Activated CD8-positive, alpha-beta memory T cell treated with anti-CD3 and anti-CD28 coated beads, Interleukin-2, amount 10 ng/mL, durations not matched to agents 7 days and 5 days (primary cell): ENCODE results near the gene GMPPA. TPM values are rescaled to one million over a fixed set of nuclear protein-coding genes. Genes with fewer than 3 reads are reported as not detected.

Experiments
- ATAC-seq: fragments of 150-1000 bp; cut with Tn5 transposase; one replicate; pipeline ENCODE4 v1.10.0; 2021; ENCODE audit warnings: moderate library complexity
- CTCF ChIA-PET: fragments of 350-600 bp; sonication (Branson Sonifier 250); formaldehyde crosslinking; loops from one replicate; lab custom pipeline; 2021; ENCODE audit warnings: antibody characterized with exemption; lab: Charles Lee
- DNase-seq: peaks from one replicate; pipeline ENCODE4 v3.0.0-alpha.2; 2020
- H3K27ac Mint-ChIP-seq: one replicate; pipeline ENCODE4 v1.8.0; 2021; ENCODE audit warnings: mild to moderate bottlenecking, mixed read lengths
- H3K27me3 Mint-ChIP-seq: one replicate; pipeline ENCODE4 v1.8.0; 2021; ENCODE audit warnings: mixed read lengths
- H3K36me3 Mint-ChIP-seq: one replicate; pipeline ENCODE4 v1.8.0; 2021; ENCODE audit warnings: mild to moderate bottlenecking, mixed read lengths
- H3K4me1 Mint-ChIP-seq: one replicate; pipeline ENCODE4 v1.8.0; 2021; ENCODE audit warnings: mixed read lengths
- H3K4me3 Mint-ChIP-seq: one replicate; pipeline ENCODE4 v1.8.0; 2021; ENCODE audit warnings: mild to moderate bottlenecking, moderate library complexity, mixed read lengths
- H3K9me3 Mint-ChIP-seq: one replicate; pipeline ENCODE4 v1.8.0; 2022; ENCODE audit warnings: low read depth, mixed read lengths
- total RNA-seq, 2 experiments: library from RNA; stranded (reverse); gene quantifications; one replicate each; pipeline ENCODE4 v1.2.3, GENCODE V29; 2021

GMPPA gene
- total RNA-seq, 2 experiments from 2014 or later = 36.5 to 42.6 TPM

- CTCF ChIA-PET = interaction anchor here (0.6 to 8.6 kb wide), 3 partner anchors 19 to 49 kb away, joined by 3 to 149 read pairs (median 73); partner anchors contain the start of genes CHPF and TMEM198
- Mint-ChIP-seq H3K4me1 (peaks cover 7% of the 10 kb centered on the region), H3K4me3 (no peak overlapping the region), H3K9me3 (no peaks in the 10 kb centered on the region), H3K27ac (no peak overlapping the region), H3K27me3 (peaks cover 40% of the 10 kb centered on the region), H3K36me3 (no peaks in the 10 kb centered on the region)
- ATAC-seq (no peak), DNase-seq (no peak)
These were observed 5.6 kb upstream of the GMPPA start for GRCh38 chr2:219493086-219493485.

GRCh38 chr2:219494952-219495530 is 3.6 kb upstream of the GMPPA start:
- no peak overlapping the region for H3K4me3 Mint-ChIP-seq
- CTCF ChIA-PET = interaction anchor here (0.7 to 8.6 kb wide), 24 partner anchors 9 to 618 kb away, joined by 3 to 149 read pairs (median 4); partner anchors contain the start of genes CHPF, SPEG and TMEM198
- no peaks in the 10 kb centered on the region for H3K36me3 Mint-ChIP-seq
- no peak for ATAC-seq
- no peak overlapping the region for H3K27ac Mint-ChIP-seq
- H3K4me1 Mint-ChIP-seq = peaks cover 23% of the 10 kb centered on the region
- no peak for DNase-seq
- peaks cover 40% of the 10 kb centered on the region for H3K27me3 Mint-ChIP-seq
- H3K9me3 Mint-ChIP-seq = no peaks in the 10 kb centered on the region

DNA sequence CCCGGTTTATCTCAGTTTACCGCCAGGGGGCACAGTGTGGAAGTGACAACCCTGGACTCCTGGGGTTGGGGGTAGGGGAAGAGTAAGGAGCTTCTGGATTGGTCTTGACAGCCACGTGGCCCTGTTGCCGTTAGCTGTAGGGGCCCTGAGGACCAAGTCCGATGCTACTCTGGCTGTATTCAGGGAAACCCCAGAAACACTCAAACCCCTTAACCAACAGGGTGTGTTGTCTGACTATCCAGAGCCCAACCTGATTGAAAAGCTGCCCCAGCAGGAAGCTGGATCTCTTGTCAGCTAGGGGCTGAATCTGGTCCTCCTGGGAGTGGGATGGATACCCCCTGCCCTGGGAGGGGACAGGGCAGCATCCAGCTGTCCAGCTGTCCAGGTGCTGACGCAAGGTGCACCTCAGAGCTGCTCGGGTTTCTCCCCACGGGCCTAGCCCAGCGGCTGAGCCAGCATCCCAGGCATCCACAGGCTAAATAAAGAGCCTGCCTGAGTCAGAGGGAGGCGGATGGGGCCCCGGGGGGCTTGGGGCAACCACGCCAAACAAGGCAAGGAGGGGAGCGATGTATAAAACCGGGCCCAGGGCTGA is 3.1 kb upstream of the GMPPA start:
- H3K27me3 Mint-ChIP-seq = peaks cover 40% of the 10 kb centered on the region
- no peak overlapping the region for H3K4me3 Mint-ChIP-seq
- no peaks in the 10 kb centered on the region for H3K36me3 Mint-ChIP-seq
- no peak for ATAC-seq
- peak; percentile 68 for DNase-seq
- H3K4me1 Mint-ChIP-seq = peaks cover 27% of the 10 kb centered on the region
- H3K27ac Mint-ChIP-seq = no peak overlapping the region
- CTCF ChIA-PET = interaction anchor here (0.6 to 8.6 kb wide), 25 partner anchors 10 to 619 kb away, joined by 3 to 149 read pairs (median 4); partner anchors contain the start of genes CHPF, SPEG, STK11IP and TMEM198
- H3K9me3 Mint-ChIP-seq = no peaks in the 10 kb centered on the region

- CTCF ChIA-PET = interaction anchor here (0.7 to 8.6 kb wide), 18 partner anchors 10 to 620 kb away, joined by 3 to 149 read pairs (median 6); partner anchors contain the start of genes CHPF, SPEG, STK11IP and TMEM198
- no peak overlapping the region for H3K27ac Mint-ChIP-seq
- H3K27me3 Mint-ChIP-seq = peaks cover 40% of the 10 kb centered on the region
- peaks cover 29% of the 10 kb centered on the region for H3K4me1 Mint-ChIP-seq
- no peak overlapping the region for H3K4me3 Mint-ChIP-seq
- no peaks in the 10 kb centered on the region for H3K9me3 Mint-ChIP-seq
- ATAC-seq (no peak), DNase-seq (no peak)
- H3K36me3 Mint-ChIP-seq = no peaks in the 10 kb centered on the region
These were observed 2.4 kb upstream of the GMPPA start for GRCh38 chr2:219496247-219496824.

GRCh38 chr2:219496825-219497494 is 1.7 kb upstream of the GMPPA start:
- peak overlapping the region; percentile 87 for H3K4me3 Mint-ChIP-seq
- no peaks in the 10 kb centered on the region for H3K9me3 Mint-ChIP-seq
- peaks cover 40% of the 10 kb centered on the region for H3K27me3 Mint-ChIP-seq
- CTCF ChIA-PET = interaction anchor here (1.4 to 8.6 kb wide), 7 partner anchors 11 to 63 kb away, joined by 3 to 149 read pairs (median 14); partner anchors contain the start of genes CHPF, SPEG and TMEM198
- no peaks in the 10 kb centered on the region for H3K36me3 Mint-ChIP-seq
- ATAC-seq (no peak), DNase-seq (no peak)
- H3K4me1 Mint-ChIP-seq = peaks cover 31% of the 10 kb centered on the region
- no peak overlapping the region for H3K27ac Mint-ChIP-seq

- Mint-ChIP-seq H3K4me1 (peaks cover 31% of the 10 kb centered on the region), H3K36me3 (no peaks in the 10 kb centered on the region), H3K9me3 (no peaks in the 10 kb centered on the region), H3K27ac (no peak overlapping the region), H3K27me3 (peaks cover 40% of the 10 kb centered on the region), H3K4me3 (peak overlapping the region; percentile 87)
- ATAC-seq (peak; percentile 20), DNase-seq (peak; percentile 61)
- CTCF ChIA-PET = interaction anchor here (0.9 to 8.6 kb wide), 10 partner anchors 12 to 621 kb away, joined by 3 to 149 read pairs (median 4); partner anchors contain the start of genes CHPF, SPEG, STK11IP and TMEM198
These were observed 1.0 kb upstream of the GMPPA start for GRCh38 chr2:219497495-219498279.

- no peaks in the 10 kb centered on the region for H3K9me3 Mint-ChIP-seq
- H3K27me3 Mint-ChIP-seq = peaks cover 37% of the 10 kb centered on the region
- peak overlapping the region; percentile 87 for H3K4me3 Mint-ChIP-seq
- ATAC-seq (no peak), DNase-seq (no peak)
- H3K4me1 Mint-ChIP-seq = peaks cover 31% of the 10 kb centered on the region
- H3K27ac Mint-ChIP-seq = peak overlapping the region; percentile 78
- CTCF ChIA-PET = interaction anchor here (0.6 to 8.6 kb wide), 11 partner anchors 10 to 204 kb away, joined by 3 to 149 read pairs (median 4); partner anchors contain the start of genes CHPF, STK11IP and TMEM198
- H3K36me3 Mint-ChIP-seq = no peaks in the 10 kb centered on the region
These were observed 292 bp downstream of the GMPPA start for GRCh38 chr2:219499058-219499307.

DNA sequence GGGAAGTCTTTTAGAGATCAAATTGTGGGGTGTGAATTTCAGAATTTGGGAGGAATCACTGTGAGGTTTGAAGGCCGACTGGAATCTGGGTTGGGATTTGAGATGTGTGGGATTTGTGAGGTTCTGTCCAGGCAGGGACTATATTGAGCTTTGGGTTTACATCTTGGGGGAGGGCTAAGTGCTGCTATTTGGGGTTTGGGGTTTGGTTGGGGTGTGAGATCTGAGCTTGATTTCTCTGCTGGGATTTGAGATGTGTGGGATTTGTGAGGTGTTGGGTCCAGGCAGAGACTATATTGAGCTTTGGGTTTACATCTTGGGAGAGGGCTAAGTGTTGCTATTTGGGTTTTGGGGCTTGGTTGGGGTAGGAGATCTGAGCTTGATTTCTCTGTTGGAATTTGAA is 864 bp downstream of the GMPPA start:
- Mint-ChIP-seq H3K27ac (peak overlapping the region; percentile 78), H3K36me3 (peaks cover under 1% of the 10 kb centered on the region), H3K4me1 (peaks cover 31% of the 10 kb centered on the region), H3K4me3 (peak overlapping the region; percentile 87), H3K9me3 (no peaks in the 10 kb centered on the region), H3K27me3 (peaks cover 32% of the 10 kb centered on the region)
- no peak for DNase-seq
- no peak for ATAC-seq
- CTCF ChIA-PET = interaction anchor here (1.1 to 8.6 kb wide), 8 partner anchors 10 to 204 kb away, joined by 4 to 149 read pairs (median 6); partner anchors contain the start of genes CHPF, STK11IP and TMEM198

GRCh38 chr2:219500135-219500534 is 1.4 kb downstream of the GMPPA start:
- Mint-ChIP-seq H3K27me3 (peaks cover 26% of the 10 kb centered on the region), H3K4me3 (peak overlapping the region; percentile 87), H3K27ac (no peak overlapping the region), H3K9me3 (no peaks in the 10 kb centered on the region), H3K36me3 (peaks cover 2% of the 10 kb centered on the region), H3K4me1 (peaks cover 31% of the 10 kb centered on the region)
- ATAC-seq = no peak
- CTCF ChIA-PET = interaction anchor here (1.1 to 8.6 kb wide), 6 partner anchors 9 to 97 kb away, joined by 3 to 149 read pairs (median 35); partner anchors contain the start of genes CHPF, STK11IP and TMEM198
- DNase-seq = no peak

DNA sequence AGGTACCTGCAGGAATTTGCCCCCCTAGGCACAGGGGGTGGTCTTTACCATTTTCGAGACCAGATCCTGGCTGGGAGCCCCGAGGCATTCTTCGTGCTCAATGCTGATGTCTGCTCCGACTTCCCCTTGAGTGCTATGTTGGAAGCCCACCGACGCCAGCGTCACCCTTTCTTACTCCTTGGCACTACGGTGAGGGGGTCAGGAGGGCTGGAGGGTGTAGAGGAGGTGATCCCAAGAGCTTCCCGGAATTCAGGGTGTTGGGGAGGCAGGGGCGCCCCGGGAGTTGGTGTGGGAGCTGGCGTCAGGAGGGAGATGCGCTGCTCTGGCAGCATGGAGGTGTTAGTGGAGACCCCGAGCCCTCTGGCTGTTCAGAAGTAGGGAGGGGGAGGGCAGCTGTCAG is 3.2 kb downstream of the GMPPA start:
- Mint-ChIP-seq H3K4me1 (peaks cover 31% of the 10 kb centered on the region), H3K9me3 (no peaks in the 10 kb centered on the region), H3K27ac (no peak overlapping the region), H3K4me3 (no peak overlapping the region), H3K27me3 (peaks cover 9% of the 10 kb centered on the region), H3K36me3 (peaks cover 3% of the 10 kb centered on the region)
- DNase-seq (no peak), ATAC-seq (no peak)
- CTCF ChIA-PET = no interaction called here

GRCh38 chr2:219502618-219503017 is 3.9 kb downstream of the GMPPA start:
- H3K9me3 Mint-ChIP-seq = no peaks in the 10 kb centered on the region
- no peak overlapping the region for H3K27ac Mint-ChIP-seq
- H3K36me3 Mint-ChIP-seq = peaks cover 3% of the 10 kb centered on the region
- no peak overlapping the region for H3K4me3 Mint-ChIP-seq
- peaks cover 26% of the 10 kb centered on the region for H3K4me1 Mint-ChIP-seq
- ATAC-seq (no peak), DNase-seq (no peak)
- peaks cover 2% of the 10 kb centered on the region for H3K27me3 Mint-ChIP-seq
- CTCF ChIA-PET = no interaction called here

DNA sequence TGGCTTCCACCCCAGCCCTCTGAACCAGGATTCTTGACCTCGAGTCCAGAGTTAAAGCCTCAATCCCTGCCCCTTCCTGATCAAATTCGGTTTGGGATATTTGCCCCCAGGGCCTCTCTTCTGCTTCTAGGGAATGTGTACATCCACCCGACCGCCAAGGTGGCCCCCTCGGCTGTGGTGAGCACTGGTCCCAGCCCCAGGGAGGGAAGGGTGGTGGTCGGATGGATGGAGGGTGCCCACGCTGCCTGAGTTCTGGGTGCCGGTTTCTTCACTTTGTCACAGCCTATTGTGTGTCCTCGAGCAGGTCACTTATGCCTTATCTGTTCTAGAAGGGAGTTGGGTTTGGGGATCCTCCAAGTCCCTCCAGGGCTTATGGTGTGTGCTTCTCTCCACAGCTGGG is 6.9 kb downstream of the GMPPA start:
- no peak for DNase-seq
- H3K27me3 Mint-ChIP-seq = peaks cover 12% of the 10 kb centered on the region
- no peaks in the 10 kb centered on the region for H3K9me3 Mint-ChIP-seq
- no peak overlapping the region for H3K27ac Mint-ChIP-seq
- no peak overlapping the region for H3K4me3 Mint-ChIP-seq
- no peak for ATAC-seq
- peaks cover 8% of the 10 kb centered on the region for H3K4me1 Mint-ChIP-seq
- H3K36me3 Mint-ChIP-seq = peaks cover 3% of the 10 kb centered on the region
- CTCF ChIA-PET = no interaction called here
